Thoracic aorta (tissue), 2 donors: ENCODE results near the gene EIF4G3. TPM values are rescaled to one million over a fixed set of nuclear protein-coding genes. Genes with fewer than 3 reads are reported as not detected.
"Not testable (repeated sequence)": the region's sequence is repeated elsewhere in the genome, so short reads cannot be mapped to it uniquely, and the experiment has no call there.

Experiments
- ATAC-seq: fragments of 150-250 bp; one replicate; pipeline ENCODE4 v1.8.0; 2017; ENCODE audit warnings: low read depth; ENCODE audit not compliant: insufficient number of reproducible peaks, low FRiP score
- DNase-seq: peaks from one replicate; pipeline ENCODE4 v3.0.0-alpha.2; 2020; ENCODE audit warnings: low spot score
- H3K27ac ChIP-seq, 2 donors: fragments of 200-600 bp; sonication (generic); 1 replicate in 1 of 2; 2 replicates in 1 of 2; pipeline ENCODE4 v1.5.1; 2016; ENCODE audit warnings: mild to moderate bottlenecking in 2 of 2, moderate library complexity in 2 of 2
- H3K27me3 ChIP-seq: fragments of 200-600 bp; sonication (generic); replicated peaks from 2 replicates; pipeline ENCODE4 v1.6.0; 2016; ENCODE audit warnings: mild to moderate bottlenecking; ENCODE audit not compliant: insufficient read depth
- H3K36me3 ChIP-seq: fragments of 200-600 bp; sonication (generic); one replicate; pipeline ENCODE4 v1.5.1; 2016
- H3K4me1 ChIP-seq, 2 donors: fragments of 200-600 bp; sonication (generic); 1 replicate in 1 of 2; 2 replicates in 1 of 2; pipeline versions ENCODE4 v1.5.1 to v1.6.0; 2016; ENCODE audit warnings: low read depth in 2 of 2, mild to moderate bottlenecking in 1 of 2; ENCODE audit not compliant: control insufficient read depth in 1 of 2
- H3K4me3 ChIP-seq: fragments of 200-600 bp; sonication (generic); 2 replicates; pipeline ENCODE4 v1.5.1; 2016; ENCODE audit warnings: mild to moderate bottlenecking
- H3K9me3 ChIP-seq: fragments of 200-600 bp; sonication (generic); 2 replicates; pipeline ENCODE4 v1.5.1; 2016
- CTCF ChIP-seq: fragments of 200-600 bp; sonication (generic); IDR thresholded peaks from one replicate; pipeline ENCODE4 v1.5.1; 2019; ENCODE audit warnings: antibody characterized with exemption
- total RNA-seq, 2 donors: library from RNA; depleted of rRNA; stranded (reverse); fragments of >200 nt; gene quantifications; one replicate each; pipeline versions ENCODE4 v1.1.0 to v1.2.3, GENCODE V29; 2016

EIF4G3 gene
- total RNA-seq, 2 donors from 2014 or later: 43.1 to 54.0 TPM

- no peak overlapping the region for H3K27ac ChIP-seq
- no peak for DNase-seq
- H3K4me3 ChIP-seq: no peak overlapping the region
- ATAC-seq: no peak
- TF ChIP-seq CTCF: no peak
- H3K4me1 ChIP-seq: peaks cover 3 to 6% of the 10 kb centered on the region in 2 donors
- H3K9me3 ChIP-seq: no peaks in the 10 kb centered on the region
- no peaks in the 10 kb centered on the region for H3K27me3 ChIP-seq
- H3K36me3 ChIP-seq: no peaks in the 10 kb centered on the region
These were observed 37.1 kb downstream of the EIF4G3 start for GRCh38 chr1:21139601-21140000.

GRCh38 chr1:21136344-21136743 lies 40.4 kb downstream of the EIF4G3 start:
- not testable (repeated sequence) for H3K27me3 ChIP-seq, H3K4me3 ChIP-seq, DNase-seq, ATAC-seq, H3K27ac ChIP-seq, H3K4me1 ChIP-seq, H3K36me3 ChIP-seq, H3K9me3 ChIP-seq

- Histone ChIP-seq H3K4me3 (no peak overlapping the region), H3K27ac (no peak overlapping the region), H3K4me1 (no peaks in the 10 kb centered on the region), H3K36me3 (no peaks in the 10 kb centered on the region), H3K27me3 (no peaks in the 10 kb centered on the region), H3K9me3 (no peaks in the 10 kb centered on the region)
- no peak for DNase-seq
- no peak for ATAC-seq
- TF ChIP-seq CTCF: no peak
These were observed 45.5 kb downstream of the EIF4G3 start for GRCh38 chr1:21131200-21131599.

GRCh38 chr1:21129407-21129806 lies 47.3 kb downstream of the EIF4G3 start:
- ATAC-seq (no peak), DNase-seq (no peak)
- Histone ChIP-seq H3K27ac (no peak overlapping the region), H3K4me3 (no peak overlapping the region), H3K4me1 (no peaks in the 10 kb centered on the region), H3K9me3 (no peaks in the 10 kb centered on the region), H3K27me3 (no peaks in the 10 kb centered on the region), H3K36me3 (no peaks in the 10 kb centered on the region)
- no peak for TF ChIP-seq CTCF

GRCh38 chr1:21126324-21126723 lies 50.4 kb downstream of the EIF4G3 start:
- no peak for TF ChIP-seq CTCF
- Histone ChIP-seq H3K27ac (no peak overlapping the region), H3K4me3 (no peak overlapping the region), H3K36me3 (peaks cover 2% of the 10 kb centered on the region), H3K4me1 (peaks cover 0 to 3% of the 10 kb centered on the region in 2 donors), H3K9me3 (no peaks in the 10 kb centered on the region), H3K27me3 (no peaks in the 10 kb centered on the region)
- DNase-seq (no peak), ATAC-seq (no peak)

GRCh38 chr1:21124846-21125245 lies 51.9 kb downstream of the EIF4G3 start:
- Histone ChIP-seq H3K27ac (no peak overlapping the region), H3K4me3 (no peak overlapping the region), H3K27me3 (no peaks in the 10 kb centered on the region), H3K9me3 (no peaks in the 10 kb centered on the region), H3K4me1 (peaks cover 0 to 3% of the 10 kb centered on the region in 2 donors), H3K36me3 (peaks cover 2% of the 10 kb centered on the region)
- no peak for ATAC-seq
- no peak for DNase-seq
- no peak for TF ChIP-seq CTCF
